Panc1 (cell line): ENCODE results near the gene MGST2.

Source experiments
- CTCF ChIP-seq: fragments of 450-650 bp; IDR thresholded peaks from 2 replicates; pipeline ENCODE4 v1.5.1; 2017; ENCODE audit warnings: mild to moderate bottlenecking
- REST ChIP-seq, 2 experiments: IDR thresholded peaks; 2 replicates each; pipeline ENCODE4 v1.6.1; 2011 to 2012; ENCODE audit warnings: low read depth in 2 of 2, control low read depth in 1 of 2, low read length in 1 of 2, mild to moderate bottlenecking in 1 of 2, moderate library complexity in 1 of 2; ENCODE audit not compliant: insufficient read depth in 1 of 2

GRCh38 chr4:139696491-139696890, 30.9 kb downstream of the MGST2 start:
- TF ChIP-seq CTCF: no peak
- no peak for TF ChIP-seq REST (IDR thresholded peaks at IDR 0.05; ENCODE audit: insufficient read depth in 1 of 2, low read depth in 2 of 2, low read length in 1 of 2)
